CD4-positive, alpha-beta T cell treated with Interleukin-10 for 1 hour (primary cell): Measurements from ENCODE around the gene NRP2.

Experiments used
- DNase-seq: peaks from one replicate; pipeline ENCODE4 v3.0.0-alpha.2; 2020

The NRP2 gene

GRCh38 chr2:205686783-205687640 is 4.7 kb downstream of the NRP2 start:
- DNase-seq, result no peak

GRCh38 chr2:205687641-205687956 is 5.3 kb downstream of the NRP2 start:
- DNase-seq, result no peak

- no peak for DNase-seq
Observed at GRCh38 chr2:205688417-205689200, 6.3 kb downstream of the NRP2 start.

GRCh38 chr2:205689820-205690219 is 7.5 kb downstream of the NRP2 start:
- no peak for DNase-seq

- no peak for DNase-seq
Observed at GRCh38 chr2:205692104-205692503, 9.8 kb downstream of the NRP2 start.

- no peak for DNase-seq
Observed at GRCh38 chr2:205694256-205694655, 12.0 kb downstream of the NRP2 start.

GRCh38 chr2:205695460-205695991 is 13.2 kb downstream of the NRP2 start:
- DNase-seq, result no peak

- DNase-seq, result no peak
Observed at GRCh38 chr2:205696331-205696926, 14.1 kb downstream of the NRP2 start.

- no peak for DNase-seq
Observed at GRCh38 chr2:205696927-205697441, 14.7 kb downstream of the NRP2 start.

- no peak for DNase-seq
Observed at GRCh38 chr2:205698286-205699268, 16.3 kb downstream of the NRP2 start.

GRCh38 chr2:205699515-205700289 is 17.4 kb downstream of the NRP2 start:
- DNase-seq, result no peak

GRCh38 chr2:205700331-205701132 is 18.2 kb downstream of the NRP2 start:
- no peak for DNase-seq

GRCh38 chr2:205701509-205701908 is 19.2 kb downstream of the NRP2 start:
- DNase-seq, result no peak

- no peak for DNase-seq
Observed at GRCh38 chr2:205702576-205702975, 20.3 kb downstream of the NRP2 start.

- DNase-seq, result no peak
Observed at GRCh38 chr2:205703471-205704126, 21.3 kb downstream of the NRP2 start.

- no peak for DNase-seq
Observed at GRCh38 chr2:205704127-205704741, 21.9 kb downstream of the NRP2 start.

GRCh38 chr2:205705511-205706349 is 23.4 kb downstream of the NRP2 start:
- no peak for DNase-seq

GRCh38 chr2:205706769-205707381 is 24.6 kb downstream of the NRP2 start:
- DNase-seq, result peak; percentile 14
